NCI-H460 (cell line): ENCODE measurements around the gene ABHD14A. TPM values are rescaled to one million over a fixed set of nuclear protein-coding genes. Genes with fewer than 3 reads are reported as not detected.
A peak's percentile ranks its signal among the peaks of the same experiment; 100 is the strongest.
"Not testable (repeated sequence)": the region's sequence is repeated elsewhere in the genome, so short reads cannot be mapped to it uniquely, and the experiment has no call there.

Experiments
- DNase-seq: peaks from one replicate; pipeline ENCODE4 v3.0.0-alpha.2; 2016; ENCODE audit warnings: low read depth; ENCODE audit errors: extremely low read depth
- polyA plus RNA-seq: library from polyadenylated mRNA; depleted of rRNA; stranded (reverse); fragments of >200 nt; gene quantifications from 2 replicates; pipeline ENCODE4 v1.2.3, GENCODE V29; 2014; cell fraction: nucleus; rRNA removed
- total RNA-seq: library from RNA; depleted of rRNA; stranded (reverse); fragments of >200 nt; shearing (Covaris generic); gene quantifications from 2 replicates; pipeline ENCODE4 v1.2.3, GENCODE V29; 2014; rRNA removed

The ABHD14A gene
- 5.4 and 8.2 TPM in 2 replicates for total RNA-seq
- 13.8 and 23.5 TPM in 2 replicates for polyA plus RNA-seq

- peak; percentile 44 for DNase-seq
These were observed at the start of gene ABHD14A for GRCh38 chr3:51974963-51975851. ABHD14A (plus strand) TSS chr3:51975064; CDS start chr3:51975136, 72 bp downstream.

- DNase-seq = no peak
These were observed 47.5 kb upstream of the ABHD14A start for GRCh38 chr3:51927061-51927977.

GRCh38 chr3:51928438-51928837, 46.4 kb upstream of the ABHD14A start:
- no peak for DNase-seq

GRCh38 chr3:51928981-51929380, 45.9 kb upstream of the ABHD14A start:
- not testable (repeated sequence) for DNase-seq

GRCh38 chr3:51929420-51930003, 45.4 kb upstream of the ABHD14A start:
- DNase-seq = no peak

- DNase-seq = no peak
These were observed 44.4 kb upstream of the ABHD14A start for GRCh38 chr3:51930439-51930838.

GRCh38 chr3:51931756-51932155, 43.1 kb upstream of the ABHD14A start:
- no peak for DNase-seq

- DNase-seq = no peak
These were observed 42.1 kb upstream of the ABHD14A start for GRCh38 chr3:51932471-51933370.

- no peak for DNase-seq
These were observed 41.3 kb upstream of the ABHD14A start for GRCh38 chr3:51933471-51934138.

- no peak for DNase-seq
These were observed 40.6 kb upstream of the ABHD14A start for GRCh38 chr3:51934139-51934850.

GRCh38 chr3:51934991-51935885, 39.6 kb upstream of the ABHD14A start:
- DNase-seq = no peak

- no peak for DNase-seq
These were observed 38.7 kb upstream of the ABHD14A start for GRCh38 chr3:51935886-51936755.

- no peak for DNase-seq
These were observed 37.9 kb upstream of the ABHD14A start for GRCh38 chr3:51937014-51937413.

- DNase-seq = no peak
These were observed 37.0 kb upstream of the ABHD14A start for GRCh38 chr3:51937611-51938450.

- no peak for DNase-seq
These were observed 36.0 kb upstream of the ABHD14A start for GRCh38 chr3:51938780-51939425.
